ENCODE data around the gene PRR19.

GRCh38 chr19:42268704-42269477 is 33.0 kb upstream of the PRR19 start, which contains the start of gene CIC:
- TF ChIP-seq POLR2A (IDR thresholded peaks at IDR 0.05; ENCODE audit: low read length) (no peak), GATA1 (IDR thresholded peaks at IDR 0.05; ENCODE audit: low read depth, low read length) (no peak)
